Fibroblast of the aortic adventitia (primary cell): Measurements from ENCODE around the gene CROCC2. TPM values are rescaled to one million over a fixed set of nuclear protein-coding genes. Genes with fewer than 3 reads are reported as not detected.

Source experiments
- DNase-seq: peaks from one replicate; pipeline ENCODE4 v3.0.0-alpha.2; 2010; ENCODE audit warnings: low read depth
- H3K4me3 ChIP-seq: 2 replicates; pipeline ENCODE4 v1.5.1; 2011; ENCODE audit warnings: low read depth, mild to moderate bottlenecking, control low read depth, low read length, moderate library complexity
- total RNA-seq: library from RNA; depleted of rRNA; stranded (reverse); fragments of >200 nt; gene quantifications from 2 replicates; pipeline ENCODE4 v1.2.3, GENCODE V29; 2012; ENCODE audit warnings: low replicate concordance
- TF ChIP-seq, protein P1 (sequence below): IDR thresholded peaks from 2 replicates; pipeline ENCODE4 v1.5.1; 2011; ENCODE audit warnings: mild to moderate bottlenecking, low read length, control low read depth, inconsistent platforms; ENCODE audit not compliant: insufficient read depth

CROCC2 gene
- total RNA-seq, 1 donor, result under 0.01 TPM

DNA sequence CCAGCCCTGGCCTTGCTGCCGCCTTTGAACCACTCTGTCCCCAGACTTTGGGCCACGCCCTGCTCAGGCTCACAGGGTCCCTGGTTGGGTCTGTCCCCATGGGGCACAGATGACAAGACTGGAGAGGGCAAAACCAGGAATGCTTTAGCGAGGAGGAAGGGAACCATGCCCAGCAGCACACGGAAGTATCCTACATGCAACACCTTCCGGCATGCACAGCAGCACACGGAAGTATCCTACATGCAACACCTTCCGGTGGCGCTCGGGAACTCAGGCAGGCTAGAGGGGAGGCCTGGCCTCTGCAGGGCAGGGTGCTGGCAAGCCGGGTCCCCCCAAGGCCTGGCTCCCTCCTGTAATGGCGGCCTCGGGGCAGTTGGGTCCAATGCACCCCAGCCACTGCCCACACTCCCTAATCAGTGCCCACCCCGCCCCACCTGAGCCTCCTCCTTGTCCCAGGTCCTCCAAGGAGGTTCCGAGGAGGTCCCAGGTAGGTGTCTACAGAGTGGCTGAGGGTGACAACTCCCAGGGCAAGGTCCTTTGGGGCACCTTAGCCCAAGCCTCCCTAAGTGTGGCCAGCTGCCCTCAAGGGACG is 58.7 kb downstream of the CROCC2 start:
- no peak overlapping the region for H3K4me3 ChIP-seq
- DNase-seq, result no peak
- TF ChIP-seq, protein P1, sequence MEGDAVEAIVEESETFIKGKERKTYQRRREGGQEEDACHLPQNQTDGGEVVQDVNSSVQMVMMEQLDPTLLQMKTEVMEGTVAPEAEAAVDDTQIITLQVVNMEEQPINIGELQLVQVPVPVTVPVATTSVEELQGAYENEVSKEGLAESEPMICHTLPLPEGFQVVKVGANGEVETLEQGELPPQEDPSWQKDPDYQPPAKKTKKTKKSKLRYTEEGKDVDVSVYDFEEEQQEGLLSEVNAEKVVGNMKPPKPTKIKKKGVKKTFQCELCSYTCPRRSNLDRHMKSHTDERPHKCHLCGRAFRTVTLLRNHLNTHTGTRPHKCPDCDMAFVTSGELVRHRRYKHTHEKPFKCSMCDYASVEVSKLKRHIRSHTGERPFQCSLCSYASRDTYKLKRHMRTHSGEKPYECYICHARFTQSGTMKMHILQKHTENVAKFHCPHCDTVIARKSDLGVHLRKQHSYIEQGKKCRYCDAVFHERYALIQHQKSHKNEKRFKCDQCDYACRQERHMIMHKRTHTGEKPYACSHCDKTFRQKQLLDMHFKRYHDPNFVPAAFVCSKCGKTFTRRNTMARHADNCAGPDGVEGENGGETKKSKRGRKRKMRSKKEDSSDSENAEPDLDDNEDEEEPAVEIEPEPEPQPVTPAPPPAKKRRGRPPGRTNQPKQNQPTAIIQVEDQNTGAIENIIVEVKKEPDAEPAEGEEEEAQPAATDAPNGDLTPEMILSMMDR, result no peak

DNA sequence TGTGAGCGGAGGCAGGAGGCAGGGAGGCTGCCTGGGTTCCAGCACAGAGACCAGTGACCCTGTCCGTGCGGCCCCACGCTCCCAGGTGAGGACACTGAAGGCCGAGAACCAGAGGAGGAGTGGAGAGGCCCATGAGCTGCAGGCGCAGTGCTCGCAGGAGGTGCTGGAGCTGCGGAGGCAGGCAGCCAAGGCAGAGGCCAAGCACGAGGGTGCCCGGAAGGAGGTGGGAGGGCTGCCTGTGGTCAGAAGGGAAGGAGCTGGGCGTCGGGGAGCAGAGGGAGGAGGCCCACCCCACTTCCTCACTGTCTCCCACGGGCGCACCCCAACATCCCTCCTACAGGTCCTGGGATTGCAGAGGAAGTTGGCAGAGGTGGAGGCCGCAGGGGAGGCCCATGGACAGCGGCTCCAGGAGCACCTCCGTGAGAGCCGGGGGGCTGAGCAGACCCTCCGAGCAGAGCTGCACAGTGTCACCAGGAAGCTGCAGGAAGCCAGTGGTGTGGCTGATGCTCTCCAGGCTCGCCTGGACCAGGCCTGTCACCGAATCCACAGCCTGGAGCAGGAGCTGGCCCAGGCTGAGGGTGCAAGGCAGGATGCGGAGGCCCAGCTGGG is 59.3 kb downstream of the CROCC2 start:
- TF ChIP-seq, protein P1, result no peak
- no peak overlapping the region for H3K4me3 ChIP-seq
- DNase-seq, result no peak

GRCh38 chr2:240965905-240966456 is 59.8 kb downstream of the CROCC2 start:
- no peak overlapping the region for H3K4me3 ChIP-seq
- TF ChIP-seq, protein P1, result no peak
- DNase-seq, result no peak

DNA sequence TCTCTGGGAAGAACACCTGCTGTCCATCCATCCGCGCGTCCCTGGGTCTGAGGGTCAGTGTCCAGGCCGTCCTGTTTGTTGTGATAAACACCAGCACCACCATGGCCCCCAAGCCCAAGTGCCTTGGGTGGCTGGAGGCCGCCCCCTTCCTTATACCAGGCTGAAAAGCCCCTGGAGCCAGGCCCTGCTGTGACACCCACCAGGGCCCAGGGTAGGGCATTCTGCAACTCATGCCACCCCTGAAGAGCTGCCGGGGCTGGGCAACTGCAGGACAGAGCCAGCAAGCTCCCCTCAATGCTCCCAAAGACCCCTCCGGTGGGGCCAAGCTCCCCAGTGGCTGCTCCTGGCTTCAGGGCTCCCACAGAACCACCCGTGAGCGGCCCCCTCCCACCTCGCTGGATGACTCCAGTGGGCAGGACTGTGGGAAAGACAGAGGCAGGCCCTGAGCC is 60.3 kb downstream of the CROCC2 start:
- DNase-seq, result no peak
- TF ChIP-seq, protein P1, result no peak
- no peak overlapping the region for H3K4me3 ChIP-seq

DNA sequence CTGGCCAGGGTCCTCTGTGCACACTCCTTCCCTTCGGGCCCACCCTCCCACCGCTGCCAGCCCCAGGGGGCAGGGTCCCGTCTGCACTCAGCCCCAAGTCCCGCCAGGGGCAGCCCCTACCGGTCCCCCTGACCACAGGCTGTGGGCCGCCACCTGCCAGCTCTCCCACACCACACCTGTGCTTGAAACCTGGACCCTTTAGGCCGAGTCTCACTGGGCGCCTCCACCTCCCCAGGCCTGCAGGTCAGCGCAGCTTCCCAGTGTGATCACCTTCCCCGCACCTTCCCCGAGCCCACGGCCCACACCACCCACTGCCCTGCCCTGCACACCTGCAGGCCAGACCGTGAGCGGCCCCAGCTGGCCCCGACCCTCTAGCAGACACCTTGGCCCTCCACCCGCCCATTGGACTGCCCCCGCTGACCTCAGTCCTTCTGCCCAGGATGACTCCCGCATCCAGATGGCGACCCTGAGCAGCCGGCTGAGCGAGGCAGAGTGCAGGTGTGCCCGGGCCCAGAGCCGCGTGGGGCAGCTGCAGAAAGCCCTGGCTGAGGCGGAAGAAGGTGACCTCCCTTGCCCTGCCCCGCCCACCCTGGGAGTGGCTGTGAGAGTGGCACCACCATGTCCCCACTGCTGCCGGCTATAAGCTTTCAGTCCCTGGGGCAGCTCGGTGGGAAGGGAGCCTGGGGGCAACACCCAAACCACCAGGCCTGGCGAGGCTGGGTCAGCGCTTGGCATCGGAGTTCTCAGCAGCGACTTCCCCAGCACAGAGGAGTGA is 61.0 kb downstream of the CROCC2 start:
- TF ChIP-seq, protein P1, result no peak
- no peak overlapping the region for H3K4me3 ChIP-seq
- DNase-seq, result no peak

DNA sequence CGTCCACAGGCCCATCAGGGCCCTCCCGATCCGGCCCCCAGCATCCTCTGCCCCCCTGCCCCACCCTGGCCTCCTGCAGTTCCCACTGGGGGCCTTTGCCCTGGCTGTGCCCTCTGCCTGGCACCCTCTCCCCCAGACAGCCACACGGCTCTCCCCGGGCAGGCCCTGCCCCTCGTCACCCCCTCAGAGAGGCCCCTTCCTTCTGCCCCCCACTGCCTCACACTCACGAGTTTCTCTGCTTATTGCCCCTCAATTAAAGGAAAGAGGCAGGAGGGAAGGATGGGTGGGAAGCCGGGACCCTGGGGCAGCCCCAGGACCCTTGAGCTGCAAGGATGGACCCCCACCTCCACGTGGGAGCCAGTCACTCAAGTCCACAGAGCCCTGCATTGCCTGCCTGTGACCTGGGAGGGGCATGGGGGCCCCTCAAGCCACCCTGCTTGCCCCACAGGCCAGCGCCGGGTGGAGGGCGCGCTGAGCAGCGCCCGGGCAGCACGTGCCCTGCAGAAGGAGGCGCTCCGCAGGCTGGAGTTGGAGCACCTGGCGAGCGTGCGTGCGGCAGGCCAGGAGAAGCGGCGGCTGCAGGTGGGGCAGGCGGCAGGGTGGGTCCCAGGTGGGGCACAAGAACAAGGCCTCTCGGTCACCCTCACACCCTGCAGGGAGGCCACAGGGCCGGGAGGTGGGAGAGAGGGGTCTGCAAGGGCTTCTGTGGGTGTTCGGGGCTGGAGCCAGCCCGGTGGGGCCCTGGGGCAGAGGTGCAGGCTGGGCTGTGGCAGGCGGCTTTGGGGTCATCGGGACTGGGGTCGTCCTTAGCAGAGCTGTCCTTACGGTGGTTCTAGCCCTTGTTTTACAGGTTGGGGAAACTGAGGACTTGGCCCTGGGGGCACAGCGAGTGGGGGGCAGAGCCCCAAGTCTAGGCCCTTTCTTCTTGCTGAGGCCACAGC is 61.8 kb downstream of the CROCC2 start:
- TF ChIP-seq, protein P1, result no peak
- no peak overlapping the region for H3K4me3 ChIP-seq
- no peak for DNase-seq
